ENCODE data around the gene PTPA. TPM values are rescaled to one million over a fixed set of nuclear protein-coding genes. Genes with fewer than 3 reads are reported as not detected.

The PTPA gene
- total and polyA plus RNA-seq, 2 donors (not counting 1 experiment from before 2014, with no cell fraction given) = 190 to 203 TPM

- peaks cover 4% of the 10 kb centered on the region for H3K36me3 ChIP-seq (ENCODE audit: control insufficient read depth, insufficient read depth, low read length)
- peaks cover 18% of the 10 kb centered on the region for H3K79me2 ChIP-seq (ENCODE audit: control insufficient read depth, insufficient read depth, low read length)
- no peaks in the 10 kb centered on the region for H3K27me3 ChIP-seq (ENCODE audit: control insufficient read depth, insufficient read depth, low read length)
- H2AFZ ChIP-seq (ENCODE audit: low read length) = no peak overlapping the region
- peaks cover 4% of the 10 kb centered on the region for H3K4me1 ChIP-seq (ENCODE audit: control insufficient read depth, extremely low read depth, insufficient read depth, low read length)
- no peak for DNase-seq (ENCODE audit: low read depth in 2 of 2)
- H3K27ac ChIP-seq (ENCODE audit: insufficient read depth, low read length) = no peak overlapping the region
- TF ChIP-seq CTCF (conservative IDR thresholded peaks at IDR 0.05 in 1 of 2, IDR thresholded peaks at IDR 0.05 in 1 of 2; ENCODE audit: low read depth in 1 of 2, low read length in 2 of 2) (no peak), EZH2 (IDR thresholded peaks at IDR 0.05; ENCODE audit: low read length, missing control alignments) (no peak)
- H3K9ac ChIP-seq (ENCODE audit: insufficient read depth, low read length) = no peak overlapping the region
- H4K20me1 ChIP-seq (ENCODE audit: control insufficient read depth, extremely low read depth, insufficient read depth, low read length) = no peaks in the 10 kb centered on the region
- H3K9me3 ChIP-seq (ENCODE audit: control insufficient read depth, insufficient read depth, low read depth, low read length) = no peaks in the 10 kb centered on the region
- H3K4me2 ChIP-seq (ENCODE audit: extremely low read depth, insufficient read depth, low read length) = peak overlapping the region; percentile 62
- peak overlapping the region in 2 of 4 experiments; percentile 12 to 90 for H3K4me3 ChIP-seq (replicated peaks in 1 of 4; ENCODE audit: control extremely low read depth in 1 of 4, insufficient read depth in 1 of 4, low read depth in 3 of 4, low read length in 4 of 4)
These were observed 2.2 kb upstream of the PTPA start for GRCh38 chr9:129108805-129109536.

DNA sequence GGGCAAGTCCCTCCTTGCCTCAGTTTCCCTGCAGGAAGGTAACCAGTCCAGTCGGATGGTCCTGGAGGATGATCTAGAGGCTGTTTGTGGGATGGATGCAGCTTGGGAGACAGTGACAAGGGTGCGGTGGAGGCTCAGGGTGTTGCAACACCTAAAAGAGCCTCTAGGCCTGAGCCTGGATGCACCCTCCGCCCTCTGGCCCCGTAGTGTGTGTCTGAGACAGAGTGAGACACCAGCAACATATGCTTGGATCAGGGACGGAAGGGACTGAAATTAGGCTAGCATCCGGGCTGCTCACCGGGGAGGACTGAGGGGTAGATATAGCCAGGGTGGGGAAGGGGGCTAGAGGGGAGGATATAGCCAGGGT, 1.7 kb upstream of the PTPA start:
- no peak overlapping the region for H3K27ac ChIP-seq (ENCODE audit: insufficient read depth, low read length)
- no peaks in the 10 kb centered on the region for H3K27me3 ChIP-seq (ENCODE audit: control insufficient read depth, insufficient read depth, low read length)
- peak in 1 of 2 donors; percentile 6 for DNase-seq (ENCODE audit: low read depth in 2 of 2)
- no peaks in the 10 kb centered on the region for H4K20me1 ChIP-seq (ENCODE audit: control insufficient read depth, extremely low read depth, insufficient read depth, low read length)
- H2AFZ ChIP-seq (ENCODE audit: low read length) = no peak overlapping the region
- H3K4me3 ChIP-seq (replicated peaks in 1 of 4; ENCODE audit: control extremely low read depth in 1 of 4, insufficient read depth in 1 of 4, low read depth in 3 of 4, low read length in 4 of 4) = peak overlapping the region in 3 of 4 experiments; percentile 12 to 90 (median 65)
- H3K9ac ChIP-seq (ENCODE audit: insufficient read depth, low read length) = no peak overlapping the region
- TF ChIP-seq EZH2 (IDR thresholded peaks at IDR 0.05; ENCODE audit: low read length, missing control alignments) (no peak), CTCF (conservative IDR thresholded peaks at IDR 0.05 in 1 of 2, IDR thresholded peaks at IDR 0.05 in 1 of 2; ENCODE audit: low read depth in 1 of 2, low read length in 2 of 2) (no peak)
- H3K36me3 ChIP-seq (ENCODE audit: control insufficient read depth, insufficient read depth, low read length) = peaks cover 4% of the 10 kb centered on the region
- H3K4me1 ChIP-seq (ENCODE audit: control insufficient read depth, extremely low read depth, insufficient read depth, low read length) = peaks cover 4% of the 10 kb centered on the region
- no peaks in the 10 kb centered on the region for H3K9me3 ChIP-seq (ENCODE audit: control insufficient read depth, insufficient read depth, low read depth, low read length)
- peaks cover 18% of the 10 kb centered on the region for H3K79me2 ChIP-seq (ENCODE audit: control insufficient read depth, insufficient read depth, low read length)
- peak overlapping the region; percentile 62 for H3K4me2 ChIP-seq (ENCODE audit: extremely low read depth, insufficient read depth, low read length)

DNA sequence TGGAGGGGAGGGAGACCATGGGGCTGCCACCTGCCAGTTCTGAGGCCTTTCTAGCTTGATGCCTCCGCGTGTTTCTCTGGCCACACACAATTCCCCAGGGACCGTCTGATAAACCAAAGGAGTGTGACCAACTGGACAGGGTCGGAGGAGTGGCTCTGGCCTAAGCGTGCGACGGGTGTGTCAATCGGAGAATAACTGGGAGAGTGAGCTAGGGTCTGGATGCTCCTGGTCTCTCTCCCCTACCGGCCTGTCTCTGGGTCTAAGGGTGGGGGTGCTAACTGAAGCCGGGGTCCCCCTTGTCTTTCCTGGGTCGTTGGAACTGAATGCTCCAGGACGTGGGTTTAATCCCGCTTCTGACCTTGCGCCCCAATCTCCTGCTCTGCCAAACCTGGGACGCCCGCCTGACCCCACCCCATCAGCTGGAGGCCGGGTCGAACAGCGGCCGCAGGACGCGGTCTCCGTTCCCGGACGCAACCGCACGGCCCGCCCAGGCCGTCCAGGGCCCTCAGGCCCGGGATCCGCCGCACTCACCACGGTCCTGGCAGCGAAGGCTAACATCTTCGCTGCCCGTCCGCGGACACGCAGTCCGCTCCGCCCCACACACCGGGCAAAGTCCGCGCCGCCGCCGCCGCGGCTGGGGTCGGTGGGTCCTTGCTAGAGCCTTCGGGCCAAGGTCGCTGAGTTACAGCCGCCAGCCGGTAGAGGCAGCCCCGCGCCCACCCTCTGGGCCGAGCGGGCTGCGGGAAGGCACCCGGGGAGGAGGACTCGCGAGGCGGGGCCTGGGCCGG, 1.1 kb upstream of the PTPA start:
- H3K27me3 ChIP-seq (ENCODE audit: control insufficient read depth, insufficient read depth, low read length) = no peaks in the 10 kb centered on the region
- peaks cover 21% of the 10 kb centered on the region for H3K79me2 ChIP-seq (ENCODE audit: control insufficient read depth, insufficient read depth, low read length)
- H4K20me1 ChIP-seq (ENCODE audit: control insufficient read depth, extremely low read depth, insufficient read depth, low read length) = no peaks in the 10 kb centered on the region
- peak overlapping the region; percentile 65 to 90 (median 80) for H3K4me3 ChIP-seq (replicated peaks in 1 of 4; ENCODE audit: control extremely low read depth in 1 of 4, insufficient read depth in 1 of 4, low read depth in 3 of 4, low read length in 4 of 4)
- no peak for TF ChIP-seq CTCF (conservative IDR thresholded peaks at IDR 0.05 in 1 of 2, IDR thresholded peaks at IDR 0.05 in 1 of 2; ENCODE audit: low read depth in 1 of 2, low read length in 2 of 2)
- H2AFZ ChIP-seq (ENCODE audit: low read length) = peak overlapping the region; percentile 73
- H3K36me3 ChIP-seq (ENCODE audit: control insufficient read depth, insufficient read depth, low read length) = peaks cover 4% of the 10 kb centered on the region
- peak in 1 of 2 donors; percentile 12 for DNase-seq (ENCODE audit: low read depth in 2 of 2)
- H3K4me1 ChIP-seq (ENCODE audit: control insufficient read depth, extremely low read depth, insufficient read depth, low read length) = peaks cover 4% of the 10 kb centered on the region
- H3K9ac ChIP-seq (ENCODE audit: insufficient read depth, low read length) = peak overlapping the region; percentile 81
- H3K9me3 ChIP-seq (ENCODE audit: control insufficient read depth, insufficient read depth, low read depth, low read length) = no peaks in the 10 kb centered on the region
- peak overlapping the region; percentile 67 for H3K27ac ChIP-seq (ENCODE audit: insufficient read depth, low read length)
- peak overlapping the region; percentile 20 for H3K4me2 ChIP-seq (ENCODE audit: extremely low read depth, insufficient read depth, low read length)
